Right lobe of liver (tissue), 6 donors: ENCODE measurements around the gene PTPRK. TPM values are rescaled to one million over a fixed set of nuclear protein-coding genes. Genes with fewer than 3 reads are reported as not detected.

Source experiments
- ATAC-seq, 4 donors: fragments of 200-7000 bp; cut with Tn5 transposase; one replicate each; pipeline ENCODE4 v1.9.1; 2020; ENCODE audit warnings: mild to moderate bottlenecking in 4 of 4, moderate library complexity in 4 of 4
- DNase-seq, 3 donors: peaks; one replicate each; pipeline ENCODE4 v3.0.0-alpha.2; 2020
- H3K27ac ChIP-seq, 3 donors: fragments of 200-600 bp; one replicate each; pipeline ENCODE4 v1.8.0; 2022
- H3K27me3 ChIP-seq, 2 donors: fragments of 200-600 bp; one replicate each; pipeline ENCODE4 v1.8.0; 2022
- H3K36me3 ChIP-seq, 4 donors: fragments of 200-600 bp; sonication (generic) in 1 of 4; one replicate each; pipeline versions ENCODE4 v1.5.1 to v1.8.0; 2017 to 2022; ENCODE audit warnings: control low read depth in 1 of 4
- H3K4me1 ChIP-seq, 4 donors: fragments of 200-600 bp; sonication (generic) in 1 of 4; one replicate each; pipeline versions ENCODE4 v1.5.1 to v1.8.0; 2017 to 2022; ENCODE audit warnings: control low read depth in 1 of 4
- H3K4me3 ChIP-seq, 3 donors: fragments of 200-600 bp; one replicate each; pipeline ENCODE4 v1.8.0; 2022
- H3K9me3 ChIP-seq, 4 donors: fragments of 200-600 bp; sonication (generic) in 1 of 4; one replicate each; pipeline versions ENCODE4 v1.5.1 to v1.8.0; 2017 to 2022; ENCODE audit warnings: control low read depth in 1 of 4
- POLR2A ChIP-seq: fragments of 450-650 bp; IDR thresholded peaks from one replicate; pipeline ENCODE4 v1.6.1; 2017; ENCODE audit warnings: antibody characterized with exemption, mild to moderate bottlenecking
- WGBS: methylation state at CpG from one replicate; pipeline ENCODE4 v1.1.6; 2018; ENCODE audit warnings: low coverage, low lambda C conversion rate; ENCODE audit not compliant: insufficient coverage; ENCODE audit errors: missing lambda C conversion rate; 5-methylcytosine and 5-hydroxymethylcytosine counted together
- intact Hi-C, 2 donors: fragments of 100-400 bp; cut with DNase I; formaldehyde crosslinking; loops; one replicate each; pipeline versions ENCODE4 v1.11.2 to v1.14.1; 2022
- total RNA-seq, 6 experiments: library from RNA; depleted of rRNA in 2 of 6; stranded (reverse); fragments of >200 nt in 2 of 6; fragmentation: NEBNext Ultra II Directional in 3 of 6; extraction: Animal tissue kit (Norgen Biotek cat#: 25700) in 3 of 6; gene quantifications; one replicate each; pipeline versions ENCODE4 v1.1.0 to v1.2.4, GENCODE V29; 2016 to 2023
- TF ChIP-seq, protein P1 (sequence below), 4 donors: fragments of 200-600 bp in 3 of 4; fragments of 450-650 bp in 1 of 4; IDR thresholded peaks; one replicate each; pipeline versions ENCODE4 v1.5.1 to v1.8.0; 2016 to 2022; ENCODE audit warnings: antibody characterized with exemption in 4 of 4, mild to moderate bottlenecking in 2 of 4
- donor health status: DM: no; HTN: yes; CAD: no.
- donor health status: DM: no; HTN: no; CAD: no.
- donor health status: DM: no; HTN: no; CAD: no.
- donor health status: DM: no; HTN: yes; CAD: no.
- donor health status: DM: no; HTN: yes; CAD: no.

PTPRK gene
- total RNA-seq, 6 experiments from 2014 or later, result 27.7 to 54.5 (median 35.7) TPM

DNA sequence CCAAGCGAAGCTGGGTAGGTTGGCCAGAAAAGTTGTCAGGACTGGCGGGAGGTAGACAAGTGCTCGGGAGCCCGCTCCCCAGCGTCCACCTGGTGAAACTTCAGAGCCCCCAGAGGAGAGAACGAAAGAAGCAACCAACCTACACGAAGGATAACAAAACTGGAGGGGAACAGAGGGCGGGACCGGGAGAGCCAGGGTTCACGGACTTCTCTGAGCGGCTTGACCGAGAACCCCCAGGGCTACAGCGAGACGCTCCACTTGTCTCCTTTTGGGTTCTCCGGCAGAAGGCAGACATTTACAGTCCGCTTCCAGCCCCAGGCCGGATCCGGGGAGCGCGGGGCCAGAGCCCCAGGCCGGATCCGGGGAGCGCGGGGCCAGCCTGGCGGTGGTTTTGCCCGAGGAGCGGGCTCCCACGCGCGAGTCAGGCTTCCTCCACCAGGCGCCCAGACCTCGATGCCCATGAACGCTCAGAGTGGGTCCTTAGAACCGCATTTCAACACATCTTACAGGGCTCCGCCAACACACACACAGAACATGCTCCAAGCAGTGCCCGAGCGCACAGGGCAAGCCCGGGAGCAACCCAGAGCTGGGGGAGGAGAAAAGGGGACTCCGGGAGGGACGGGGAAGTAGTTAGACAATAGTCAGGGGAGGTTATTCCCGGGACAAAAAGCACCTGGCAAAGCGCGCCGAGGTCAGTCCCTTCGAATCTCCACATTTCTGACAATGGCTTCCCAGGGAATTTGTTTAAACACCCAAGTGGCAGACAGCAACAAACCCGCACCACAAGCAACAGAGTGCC lies 1.1 kb downstream of the PTPRK start:
- Histone ChIP-seq H3K27ac (peak overlapping the region; percentile 97 to 98 (median 98)), H3K4me3 (peak overlapping the region; percentile 75 to 80 (median 79)), H3K9me3 (no peaks in the 10 kb centered on the region), H3K36me3 (no peaks in the 10 kb centered on the region), H3K27me3 (no peaks in the 10 kb centered on the region), H3K4me1 (peaks cover 0 to 35% (median 8%) of the 10 kb centered on the region in 4 donors)
- intact Hi-C loops, result no loop called here
- ATAC-seq (peak; percentile 48 to 62 (median 55)), DNase-seq (peak; percentile 57 to 75 (median 70))
- TF ChIP-seq, protein P1, sequence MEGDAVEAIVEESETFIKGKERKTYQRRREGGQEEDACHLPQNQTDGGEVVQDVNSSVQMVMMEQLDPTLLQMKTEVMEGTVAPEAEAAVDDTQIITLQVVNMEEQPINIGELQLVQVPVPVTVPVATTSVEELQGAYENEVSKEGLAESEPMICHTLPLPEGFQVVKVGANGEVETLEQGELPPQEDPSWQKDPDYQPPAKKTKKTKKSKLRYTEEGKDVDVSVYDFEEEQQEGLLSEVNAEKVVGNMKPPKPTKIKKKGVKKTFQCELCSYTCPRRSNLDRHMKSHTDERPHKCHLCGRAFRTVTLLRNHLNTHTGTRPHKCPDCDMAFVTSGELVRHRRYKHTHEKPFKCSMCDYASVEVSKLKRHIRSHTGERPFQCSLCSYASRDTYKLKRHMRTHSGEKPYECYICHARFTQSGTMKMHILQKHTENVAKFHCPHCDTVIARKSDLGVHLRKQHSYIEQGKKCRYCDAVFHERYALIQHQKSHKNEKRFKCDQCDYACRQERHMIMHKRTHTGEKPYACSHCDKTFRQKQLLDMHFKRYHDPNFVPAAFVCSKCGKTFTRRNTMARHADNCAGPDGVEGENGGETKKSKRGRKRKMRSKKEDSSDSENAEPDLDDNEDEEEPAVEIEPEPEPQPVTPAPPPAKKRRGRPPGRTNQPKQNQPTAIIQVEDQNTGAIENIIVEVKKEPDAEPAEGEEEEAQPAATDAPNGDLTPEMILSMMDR (IDR thresholded peaks at IDR 0.05), result peak in 2 of 4 donors; percentile 15 to 23
- peak; percentile 12 for TF ChIP-seq POLR2A
- 0% methylated on average over 12 of the region's 46 CpGs for WGBS

- peaks cover 0 to 39% (median 11%) of the 10 kb centered on the region in 4 donors for H3K4me1 ChIP-seq
- H3K27ac ChIP-seq, result peak overlapping the region; percentile 97 to 98 (median 98)
- WGBS, result 5% methylated on average over 19 of the region's 21 CpGs
- intact Hi-C loops, result no loop called here
- no peaks in the 10 kb centered on the region for H3K36me3 ChIP-seq
- peak; percentile 0 for TF ChIP-seq POLR2A
- TF ChIP-seq, protein P1 (IDR thresholded peaks at IDR 0.05), result no peak
- no peaks in the 10 kb centered on the region for H3K9me3 ChIP-seq
- H3K27me3 ChIP-seq, result no peaks in the 10 kb centered on the region
- no peak for DNase-seq
- peak overlapping the region; percentile 75 to 80 (median 79) for H3K4me3 ChIP-seq
- ATAC-seq, result peak in 2 of 4 donors; percentile 8 to 10
Measured at GRCh38 chr6:128518434-128519131, 1.8 kb downstream of the PTPRK start.

DNA sequence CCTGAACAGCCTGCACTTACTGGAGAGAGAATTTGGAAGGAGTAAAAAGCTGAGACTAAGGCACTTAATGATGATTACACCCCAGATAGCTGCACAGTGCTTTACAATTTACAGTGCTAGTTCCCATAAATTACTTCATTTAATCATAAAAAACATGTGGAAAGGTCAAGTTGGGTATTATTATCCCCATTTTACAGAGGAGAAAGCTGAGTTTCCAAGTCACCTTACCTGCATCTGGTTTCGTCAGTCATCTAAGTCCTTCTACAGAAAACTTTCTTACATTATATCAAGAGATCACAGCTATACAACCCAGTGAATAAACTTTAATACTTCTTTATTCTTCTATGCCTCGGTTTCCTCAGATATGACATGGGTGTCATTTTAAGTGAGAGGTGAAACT lies 3.3 kb downstream of the PTPRK start:
- peaks cover 0 to 45% (median 15%) of the 10 kb centered on the region in 4 donors for H3K4me1 ChIP-seq
- ATAC-seq (no peak), DNase-seq (no peak)
- H3K27ac ChIP-seq, result peak overlapping the region in 2 of 3 donors; percentile 14 to 98
- WGBS, result 51% methylated on average over 2 of the region's 2 CpGs
- intact Hi-C loops, result no loop called here
- no peaks in the 10 kb centered on the region for H3K9me3 ChIP-seq
- TF ChIP-seq, protein P1 (IDR thresholded peaks at IDR 0.05), result no peak
- no peak for TF ChIP-seq POLR2A
- no peaks in the 10 kb centered on the region for H3K36me3 ChIP-seq
- no peaks in the 10 kb centered on the region for H3K27me3 ChIP-seq
- no peak overlapping the region for H3K4me3 ChIP-seq

DNA sequence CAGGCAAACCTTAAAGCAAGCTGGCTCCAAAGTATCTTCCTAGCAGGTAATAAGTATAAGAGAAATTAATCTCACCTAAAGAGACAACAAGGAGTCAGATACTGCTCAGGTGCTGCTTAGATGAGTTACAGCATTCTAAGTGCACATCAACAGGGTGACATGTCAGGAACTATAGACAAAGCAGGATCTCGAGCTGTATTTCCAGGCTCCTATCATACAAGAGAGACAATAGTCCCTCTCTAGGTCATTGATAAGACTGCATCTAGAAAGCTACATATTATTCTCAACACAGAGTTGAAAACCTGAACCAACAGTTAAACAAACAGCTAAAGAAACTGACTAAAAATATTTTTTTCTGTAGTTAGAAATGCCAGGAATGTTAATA lies 3.9 kb downstream of the PTPRK start:
- H3K4me3 ChIP-seq, result no peak overlapping the region

More for the DNA sequence above, 3.9 kb downstream of the PTPRK start:
- TF ChIP-seq, protein P1 (IDR thresholded peaks at IDR 0.05), result peak; percentile 32 to 40 (median 36)
- no peak for TF ChIP-seq POLR2A
- DNase-seq (no peak), ATAC-seq (peak in 2 of 4 donors; percentile 10 to 16)
- WGBS, result 8% methylated on average over 1 of the region's 1 CpG
- Histone ChIP-seq H3K36me3 (no peaks in the 10 kb centered on the region), H3K4me1 (peaks cover 0 to 50% (median 16%) of the 10 kb centered on the region in 4 donors), H3K27me3 (no peaks in the 10 kb centered on the region), H3K27ac (peak overlapping the region in 2 of 3 donors; percentile 7 to 98), H3K9me3 (no peaks in the 10 kb centered on the region)
- intact Hi-C loops, result no loop called here
